GM19455 (cell line): Measurements from ENCODE around the gene RPLP2.

Experiments used
- ATAC-seq: cut with Tn5 transposase; IDR thresholded peaks from one replicate; pipeline ENCODE4 v1.9.1; 2021; ENCODE audit not compliant: unreplicated experiment

RPLP2 gene

DNA sequence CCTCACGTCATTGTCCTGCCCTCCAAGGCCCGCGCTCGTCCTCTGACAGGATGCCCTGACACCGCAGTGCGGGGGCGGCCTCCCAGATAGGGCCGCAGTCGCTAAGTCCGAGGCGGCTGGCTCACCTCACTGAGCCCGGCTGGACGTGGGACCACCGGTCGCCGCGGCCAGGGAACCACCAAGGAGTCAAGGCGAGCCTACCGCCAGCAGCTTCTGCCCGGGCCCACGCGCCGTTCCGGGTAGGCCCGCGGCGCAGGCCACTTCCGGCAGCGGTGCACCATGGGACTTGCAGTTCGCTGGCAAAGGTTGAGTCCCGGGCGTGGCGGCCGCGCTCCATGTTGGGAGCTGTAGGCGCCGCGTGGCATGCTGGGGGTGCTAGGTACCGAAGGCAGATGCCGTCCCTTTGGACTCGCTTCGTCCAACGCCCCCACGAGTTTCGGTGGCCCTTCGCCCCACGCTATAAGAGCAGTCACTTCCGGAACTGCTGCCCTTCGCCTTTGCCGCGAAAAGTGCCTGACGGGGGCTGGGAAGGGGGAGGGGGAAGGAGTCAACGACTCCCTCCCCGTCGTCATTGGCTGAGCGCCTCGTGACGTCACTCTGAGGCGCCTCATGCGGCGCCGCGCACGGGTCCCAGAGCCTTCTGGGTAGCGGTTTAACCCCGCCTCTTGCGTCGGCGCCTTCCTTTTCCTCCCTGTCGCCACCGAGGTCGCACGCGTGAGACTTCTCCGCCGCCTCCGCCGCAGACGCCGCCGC, at the start of gene RPLP2:
TSS of gene RPLP2 (plus strand) at position 681 of the 753 bp plus-strand sequence. CDS start 268 bp downstream, outside the sequence.
- ATAC-seq = peak; percentile 70

DNA sequence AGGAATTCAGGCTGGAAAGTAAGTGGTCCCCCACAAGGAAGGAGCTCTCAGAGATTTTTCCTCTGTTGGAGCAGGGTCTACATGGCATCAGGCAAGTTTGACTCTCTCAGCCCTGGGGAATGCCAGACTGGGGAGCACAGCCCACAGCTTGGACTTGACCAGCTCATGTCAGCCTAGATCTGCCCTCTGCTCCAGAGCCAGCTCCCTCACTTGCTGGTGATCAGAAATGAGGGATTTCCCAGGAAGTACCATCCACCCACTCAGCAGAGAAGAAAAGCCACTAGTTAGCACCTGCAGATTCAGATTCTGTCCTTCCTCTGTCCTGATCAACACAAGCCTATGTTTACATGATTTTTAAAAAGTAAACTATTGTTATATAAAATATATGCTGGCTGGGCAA, 49.5 kb upstream of the RPLP2 start:
- no peak for ATAC-seq

DNA sequence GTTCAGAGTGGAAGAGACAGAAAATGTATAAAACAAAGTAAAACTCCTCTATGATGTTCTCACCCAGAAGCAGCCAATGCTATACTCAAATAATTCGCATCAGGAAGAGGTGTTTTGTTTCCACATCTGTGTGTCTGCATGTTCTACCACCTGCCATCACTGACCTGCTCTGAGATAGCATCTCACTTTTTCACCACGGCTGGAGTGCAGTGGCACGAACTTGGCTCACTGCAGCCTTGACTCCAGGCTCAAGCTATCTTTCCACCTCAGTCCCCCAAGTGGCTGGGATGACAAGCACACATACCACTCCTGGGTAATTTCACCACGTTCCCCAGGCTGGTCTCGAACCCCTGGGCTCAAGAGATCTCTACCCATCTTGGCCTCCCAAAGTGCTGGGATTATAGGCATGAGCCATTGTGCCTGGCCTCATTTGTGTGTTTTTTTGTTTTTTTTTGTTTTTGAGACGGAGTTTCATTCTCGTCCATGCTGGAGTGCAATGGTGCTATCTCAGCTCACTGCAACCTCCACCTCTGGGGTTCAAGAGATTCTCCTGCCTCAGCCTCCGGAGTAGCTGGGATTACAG, 48.1 kb upstream of the RPLP2 start:
- ATAC-seq = no peak

DNA sequence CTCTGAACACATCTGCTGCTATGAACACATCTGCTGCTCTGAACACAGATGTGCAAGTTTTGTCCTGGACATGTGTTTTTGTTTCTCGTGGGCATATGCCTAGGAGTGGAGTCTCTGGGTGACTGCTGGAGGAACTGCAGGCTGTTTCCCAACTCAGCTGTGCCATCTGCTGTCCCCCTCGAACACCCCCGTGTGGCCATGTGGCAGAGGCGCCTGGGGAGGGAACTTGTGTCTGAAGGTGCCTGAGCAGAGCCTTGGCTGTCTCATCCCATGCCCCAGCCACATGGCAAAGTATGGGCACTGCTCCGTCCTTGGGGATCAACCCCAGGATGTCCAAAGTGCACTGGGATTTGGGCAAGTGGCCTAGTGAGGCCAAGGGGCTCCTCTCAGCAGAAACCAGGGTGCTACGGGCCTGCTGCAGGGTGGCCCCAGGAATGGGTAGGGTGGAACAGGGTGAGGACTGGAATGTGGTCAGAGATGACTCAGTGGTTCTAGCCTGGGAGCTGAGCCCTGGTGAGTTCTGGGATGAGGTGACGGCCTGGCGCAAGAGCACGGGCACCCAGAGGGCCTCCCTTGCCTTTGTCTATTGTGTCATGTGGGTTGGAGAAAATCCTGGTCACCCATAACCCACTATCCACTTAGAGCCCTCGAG, 47.2 kb upstream of the RPLP2 start:
- ATAC-seq = no peak

DNA sequence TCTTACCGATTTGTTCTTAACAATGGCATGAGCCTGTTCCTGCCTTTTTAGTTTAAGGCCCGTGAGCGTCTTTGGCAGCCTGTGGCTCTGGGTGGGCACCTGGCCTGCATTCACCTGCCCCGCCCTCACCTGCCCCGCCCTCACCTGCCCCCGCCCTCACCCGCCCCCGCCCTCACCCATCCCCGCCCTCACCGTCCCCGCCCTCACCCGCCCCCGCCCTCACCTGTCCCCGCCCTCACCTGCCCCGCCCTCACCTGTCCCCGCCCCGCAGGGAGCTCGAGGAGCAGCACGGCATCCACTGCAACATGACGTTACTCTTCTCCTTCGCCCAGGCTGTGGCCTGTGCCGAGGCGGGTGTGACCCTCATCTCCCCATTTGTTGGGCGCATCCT, 46.7 kb upstream of the RPLP2 start:
- ATAC-seq = no peak

DNA sequence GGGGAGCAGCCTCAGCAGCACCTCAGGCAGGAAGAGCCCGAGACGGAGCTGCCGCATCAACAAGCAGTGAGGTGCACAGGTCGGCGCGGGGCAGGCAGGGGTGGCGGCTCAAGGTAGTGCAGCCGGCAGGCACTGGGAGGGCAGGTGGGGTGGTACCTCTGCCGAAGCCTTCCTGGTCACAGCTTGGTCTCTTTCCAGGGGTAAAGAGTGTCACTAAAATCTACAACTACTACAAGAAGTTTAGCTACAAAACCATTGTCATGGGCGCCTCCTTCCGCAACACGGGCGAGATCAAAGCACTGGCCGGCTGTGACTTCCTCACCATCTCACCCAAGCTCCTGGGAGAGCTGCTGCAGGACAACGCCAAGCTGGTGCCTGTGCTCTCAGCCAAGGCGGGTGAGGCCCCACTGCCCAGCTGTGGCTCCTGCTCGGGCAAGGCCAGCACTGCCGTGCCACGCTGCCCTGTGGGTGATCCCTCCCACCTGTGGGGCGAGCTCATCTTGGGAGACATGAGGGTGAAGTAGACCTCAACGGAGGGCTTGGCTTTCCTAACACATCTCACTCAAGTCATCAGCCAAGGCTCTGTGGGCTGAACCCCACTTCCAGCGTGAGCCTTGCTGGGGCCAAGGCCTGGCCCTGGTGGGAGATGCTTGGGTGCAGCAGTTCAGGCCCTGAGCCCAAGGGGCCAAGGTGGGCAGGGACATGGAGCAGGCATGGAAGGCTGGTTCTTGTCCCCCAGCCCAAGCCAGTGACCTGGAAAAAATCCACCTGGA, 46.0 kb upstream of the RPLP2 start:
- no peak for ATAC-seq

DNA sequence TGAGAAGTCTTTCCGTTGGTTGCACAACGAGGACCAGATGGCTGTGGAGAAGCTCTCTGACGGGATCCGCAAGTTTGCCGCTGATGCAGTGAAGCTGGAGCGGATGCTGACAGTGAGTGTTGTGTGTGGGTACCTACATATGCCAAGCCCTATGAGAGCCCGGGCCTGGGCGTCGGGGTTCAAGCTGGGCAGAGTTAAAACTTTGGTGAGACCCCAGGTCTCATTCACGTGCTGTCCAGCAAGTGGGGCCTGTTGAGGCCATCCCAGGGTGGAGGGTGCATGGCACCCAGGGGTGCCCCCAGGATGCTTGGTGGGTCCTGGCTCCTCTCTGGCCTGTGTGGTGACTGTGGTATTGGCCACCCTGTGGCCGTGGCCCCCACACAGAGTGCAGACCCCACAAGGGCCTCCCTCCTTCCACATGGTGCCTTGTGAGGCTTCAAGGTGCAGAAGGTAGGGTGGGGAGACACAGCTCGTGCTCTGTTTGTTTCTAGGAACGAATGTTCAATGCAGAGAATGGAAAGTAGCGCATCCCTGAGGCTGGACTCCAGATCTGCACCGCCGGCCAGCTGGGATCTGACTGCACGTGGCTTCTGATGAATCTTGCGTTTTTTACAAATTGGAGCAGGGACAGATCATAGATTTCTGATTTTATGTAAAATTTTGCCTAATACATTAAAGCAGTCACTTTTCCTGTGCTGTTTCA, 45.3 kb upstream of the RPLP2 start:
- ATAC-seq = no peak

DNA sequence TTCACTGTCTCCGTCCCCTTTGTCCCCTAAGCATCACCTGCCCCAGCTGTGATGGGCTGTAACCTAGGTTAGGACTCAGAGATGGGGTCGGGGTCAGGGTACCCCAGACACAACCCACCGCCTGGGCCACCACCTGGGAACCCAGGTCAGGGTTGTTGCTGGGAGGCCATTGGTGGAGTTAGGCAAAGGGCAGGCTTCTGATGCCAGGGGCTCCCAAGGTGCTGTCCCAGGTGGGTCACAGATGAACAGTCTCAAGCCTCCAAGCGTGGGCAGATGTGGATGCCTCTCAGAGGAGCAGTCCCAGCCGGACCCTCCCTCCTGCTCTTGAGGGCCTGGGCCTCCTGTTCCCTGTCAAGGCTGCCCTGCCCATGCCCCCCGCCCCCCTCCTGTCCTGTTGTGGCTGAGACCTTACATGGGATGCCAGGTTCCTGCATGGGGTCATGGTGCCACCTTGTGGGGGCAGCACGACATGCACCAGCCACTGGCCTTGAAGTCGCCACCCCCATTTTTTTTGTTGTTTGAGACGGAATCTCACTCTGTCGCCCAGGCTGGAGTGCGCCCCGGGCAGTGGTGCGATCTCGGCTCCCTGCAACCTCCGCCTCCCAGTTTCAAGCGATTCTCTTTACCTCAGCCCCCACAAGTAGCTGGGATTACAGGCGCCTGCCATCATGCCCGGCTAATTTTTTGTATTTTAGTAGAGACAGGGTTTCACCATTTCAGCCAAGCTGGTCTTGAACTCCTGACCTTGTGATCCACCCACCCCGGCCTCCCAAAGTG, 44.6 kb upstream of the RPLP2 start:
- no peak for ATAC-seq

DNA sequence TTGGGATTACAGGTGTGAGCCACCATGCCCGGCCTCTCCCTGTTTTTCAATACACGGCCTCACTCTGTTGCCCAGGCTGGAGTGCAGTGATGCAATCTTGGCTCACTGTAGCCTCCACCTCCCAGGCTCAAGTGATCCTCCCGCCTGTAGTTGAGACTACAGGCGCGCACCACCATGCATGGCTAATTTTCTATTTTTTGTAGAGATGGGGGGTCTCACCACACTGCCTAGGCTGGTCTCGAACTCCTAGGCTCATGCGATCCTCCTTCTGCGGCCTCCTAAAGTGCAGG, 44.0 kb upstream of the RPLP2 start:
- ATAC-seq = no peak

DNA sequence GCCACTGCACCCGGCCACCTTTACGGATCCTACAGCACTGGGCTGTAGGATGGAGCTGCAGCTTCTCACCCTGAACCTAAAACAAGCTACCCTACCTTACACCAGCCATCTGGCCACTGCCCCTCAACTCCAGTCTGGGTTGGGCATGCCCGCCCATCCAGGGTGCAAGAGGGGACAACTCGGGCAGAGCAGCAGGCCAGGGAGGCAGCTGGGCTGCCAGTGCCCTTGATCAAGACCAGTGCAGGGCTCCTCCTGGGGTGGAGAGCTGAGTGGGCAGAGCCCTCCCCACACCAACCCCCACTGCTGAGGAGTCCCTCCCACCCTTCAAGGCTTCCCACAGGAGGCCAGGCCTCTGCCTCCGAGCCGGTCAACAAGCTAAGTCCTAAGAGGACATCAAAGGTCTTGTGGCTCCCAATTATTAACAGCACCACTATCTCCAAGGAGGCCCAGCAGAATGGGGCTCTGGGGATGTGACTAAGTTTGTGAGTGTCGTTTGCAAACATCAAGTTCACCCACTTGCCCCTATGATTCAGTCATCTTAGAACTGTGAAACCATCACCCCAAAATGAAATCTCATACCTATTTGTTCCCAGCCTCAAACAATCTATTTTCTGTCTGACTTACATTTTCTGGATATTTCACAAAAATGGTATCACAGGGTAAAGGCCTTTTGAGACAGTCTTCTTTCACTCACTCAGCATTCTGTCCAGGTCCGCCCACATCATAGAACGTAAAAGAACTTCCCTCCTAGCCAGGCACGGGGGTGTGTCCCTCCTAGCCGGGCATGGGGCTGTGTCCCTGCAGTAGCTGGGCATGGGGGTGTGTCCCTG, 43.4 kb upstream of the RPLP2 start:
- ATAC-seq = no peak

DNA sequence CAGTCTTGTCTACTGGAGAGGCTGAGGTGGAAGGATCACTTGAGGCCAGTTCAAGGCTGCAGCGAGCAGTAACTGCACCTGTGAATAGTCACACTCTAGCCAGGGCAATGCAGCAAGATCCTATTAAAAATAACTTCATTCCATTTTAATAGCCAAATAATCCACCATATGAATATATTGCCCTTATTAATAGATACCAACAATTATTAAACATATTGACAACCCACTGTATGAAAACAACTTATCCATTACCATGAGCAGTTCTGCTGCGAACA, 42.9 kb upstream of the RPLP2 start:
- ATAC-seq = no peak

DNA sequence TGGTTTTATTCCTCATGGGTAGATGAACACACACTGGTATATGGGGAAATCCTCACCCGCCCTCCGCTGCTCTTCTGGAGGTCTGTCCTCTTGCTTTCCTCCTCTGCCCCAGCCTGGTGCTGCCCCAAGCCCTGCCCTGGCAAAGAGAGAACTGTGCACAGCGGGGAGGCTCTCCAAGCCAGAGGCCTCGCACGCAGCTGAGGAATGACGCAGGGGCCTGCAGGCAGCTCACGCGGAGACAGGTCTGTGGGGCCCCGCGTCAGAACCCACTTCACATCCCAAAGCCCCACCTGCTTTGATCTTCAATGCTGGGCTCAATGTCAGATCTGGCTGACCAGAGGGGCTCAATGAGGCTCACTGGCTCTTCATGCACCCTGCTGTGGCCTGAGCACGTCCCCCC, 42.5 kb upstream of the RPLP2 start:
- ATAC-seq = no peak

DNA sequence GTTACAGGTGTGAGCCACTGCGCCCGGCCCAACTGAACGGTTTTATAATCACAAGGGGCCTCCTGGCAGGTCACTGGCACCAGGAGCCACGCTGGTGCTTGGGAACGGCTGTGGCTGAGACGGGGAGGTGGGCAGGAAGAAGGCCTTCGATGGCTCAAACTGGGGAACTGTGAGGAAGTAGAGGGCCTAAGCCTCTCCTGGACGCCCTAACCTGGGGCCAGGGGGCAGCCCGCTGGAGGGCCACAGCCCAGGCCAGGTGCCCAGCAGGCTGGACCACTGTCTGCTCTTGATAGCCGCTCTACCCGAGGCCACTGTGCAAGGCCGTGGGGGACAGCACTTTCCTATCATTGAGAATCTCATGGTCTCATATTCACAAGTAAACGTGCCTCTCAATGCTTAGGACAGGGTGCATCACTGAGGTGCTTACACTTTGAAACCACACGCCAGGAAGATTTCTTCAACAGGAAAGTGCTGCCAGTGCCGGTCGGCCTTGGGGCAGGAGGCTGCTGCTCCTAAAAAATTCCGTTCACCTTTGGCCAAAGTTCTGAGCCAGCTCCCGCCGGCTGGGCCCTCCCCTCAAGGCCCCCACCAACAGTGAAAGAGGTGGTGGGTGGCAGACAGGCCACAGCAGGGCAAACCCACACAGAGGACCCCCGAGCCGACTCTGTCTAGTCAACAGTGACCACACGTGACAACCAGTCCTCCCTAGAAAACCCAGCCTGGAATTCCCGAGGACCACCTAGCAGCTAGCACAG, 39.7 kb upstream of the RPLP2 start:
- ATAC-seq = no peak

DNA sequence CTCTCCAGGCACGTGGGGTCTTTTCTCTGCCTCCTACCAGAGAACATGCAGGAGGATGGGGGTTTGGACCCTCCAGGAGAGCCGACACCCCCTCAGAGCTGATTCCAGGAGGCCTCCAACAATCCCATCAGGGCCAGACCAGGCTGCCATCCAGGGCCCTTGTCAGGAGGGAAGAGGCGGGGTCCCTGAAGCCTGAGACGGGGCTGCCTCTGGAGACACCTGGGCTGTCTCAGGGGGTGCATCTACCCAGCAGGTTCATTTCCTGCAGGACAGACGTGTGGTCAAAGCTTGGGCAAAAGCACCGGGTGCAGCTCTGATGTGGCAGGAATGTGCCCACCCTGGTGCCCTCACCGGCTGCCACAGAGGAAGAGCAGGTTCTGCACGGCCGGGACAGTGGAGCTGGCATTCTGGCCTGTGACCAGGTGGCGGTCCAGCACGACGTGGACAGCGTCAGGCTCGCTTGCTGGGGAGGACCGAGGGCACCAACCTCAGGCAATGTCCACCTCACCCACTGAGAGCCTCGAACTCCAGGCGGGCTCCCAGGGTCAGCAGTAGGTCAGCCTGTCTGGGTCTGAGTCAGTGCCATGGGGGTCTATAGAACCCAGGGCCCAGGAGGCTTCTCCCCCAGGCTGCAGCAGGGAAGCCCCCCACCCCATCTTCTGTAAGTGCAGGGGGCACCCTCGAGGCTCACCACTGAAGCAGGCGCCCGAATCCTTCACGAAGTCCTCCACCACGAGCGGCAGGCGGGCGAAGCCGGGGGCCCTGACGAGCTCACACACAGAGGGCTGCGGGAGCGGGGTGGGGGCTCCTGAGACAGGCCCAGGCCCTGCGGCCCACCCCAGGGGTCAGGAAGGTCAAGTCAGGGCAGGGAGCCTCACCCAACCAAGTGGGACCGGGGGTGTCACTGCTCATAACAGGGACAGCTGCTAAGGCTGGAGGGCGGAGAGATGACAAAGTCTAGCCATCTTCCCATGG, 38.8 kb upstream of the RPLP2 start:
- ATAC-seq = no peak

DNA sequence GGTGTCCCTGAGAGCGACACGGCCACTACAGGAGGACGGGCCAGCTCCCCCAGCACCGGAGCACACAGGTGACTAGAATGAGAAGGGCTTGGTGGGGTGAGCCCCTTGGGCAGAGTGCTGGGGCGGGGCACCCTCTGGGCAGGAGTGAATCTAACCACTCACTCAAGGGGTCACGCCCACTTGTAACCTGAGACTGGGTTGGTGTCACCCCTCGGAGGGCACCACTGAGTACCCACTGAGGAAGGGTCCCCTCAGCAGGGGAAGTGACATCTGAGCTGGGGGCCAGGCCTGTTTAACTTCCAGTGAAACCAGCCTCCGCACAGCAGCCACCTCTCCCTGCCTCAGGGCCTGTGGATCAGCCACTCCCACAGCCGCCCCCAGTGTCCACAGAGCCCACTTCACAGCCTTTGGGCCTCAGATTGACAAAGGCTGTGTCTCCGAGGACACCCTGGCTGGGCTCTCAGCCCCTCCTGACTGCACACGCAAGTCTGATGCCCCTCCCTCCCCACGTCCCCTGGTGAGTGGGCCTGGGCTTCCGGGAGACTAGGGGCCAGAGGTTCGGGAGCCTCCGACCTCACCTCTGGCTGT, 38.1 kb upstream of the RPLP2 start:
- ATAC-seq = no peak

DNA sequence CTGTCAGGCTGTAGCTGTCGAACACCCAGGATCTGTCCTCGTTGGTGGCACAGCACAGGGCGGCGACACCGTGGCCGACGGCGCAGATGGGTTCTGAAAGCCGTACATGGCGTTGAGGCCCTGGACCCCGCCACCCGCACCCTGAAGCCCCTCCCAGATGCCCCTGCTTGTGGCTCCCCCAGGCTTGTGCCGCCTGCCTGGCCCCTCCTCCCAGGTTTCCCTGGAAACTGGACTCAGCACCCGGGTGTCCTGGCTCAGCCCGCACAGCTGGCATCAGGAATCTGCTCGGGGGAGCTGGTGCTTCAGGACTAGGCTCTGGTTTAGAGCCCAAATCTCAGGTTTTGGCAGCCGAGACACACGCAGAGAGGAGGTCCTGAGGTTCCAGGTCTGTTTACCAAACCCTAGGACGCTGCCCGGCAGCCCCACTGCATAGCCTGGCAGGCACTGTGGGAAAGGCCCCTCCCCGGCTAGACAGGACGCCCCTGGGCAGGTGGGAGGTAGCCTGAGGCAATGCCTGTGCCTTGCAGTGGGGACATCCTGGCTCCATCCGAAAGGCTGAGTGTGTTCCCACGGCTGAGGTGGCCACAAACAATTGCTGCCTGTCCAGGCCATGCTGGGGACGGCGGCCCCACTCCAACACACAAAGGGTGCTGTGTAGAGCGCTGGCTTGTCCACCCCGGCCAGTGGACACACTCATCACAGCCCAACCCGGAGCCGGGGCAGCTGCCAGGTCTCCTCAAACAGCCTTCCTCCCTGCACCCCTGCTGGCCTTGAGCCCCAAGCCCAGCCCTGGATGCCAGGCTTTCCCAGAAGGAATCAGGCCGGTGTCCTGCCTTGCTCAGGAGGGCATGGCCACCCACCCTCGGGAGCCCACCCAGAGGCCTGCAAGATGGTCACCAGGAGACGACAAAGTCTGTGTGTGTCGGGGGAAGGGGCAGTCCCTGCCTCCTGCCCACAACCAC, 37.1 kb upstream of the RPLP2 start:
- ATAC-seq = no peak
